CD14-positive monocyte (primary cell): ENCODE results near the gene PARS2. TPM values are rescaled to one million over a fixed set of nuclear protein-coding genes. Genes with fewer than 3 reads are reported as not detected.
A peak's percentile ranks its signal among the peaks of the same experiment; 100 is the strongest.

Experiments
- DNase-seq, 3 donors: peaks; one replicate each; pipeline ENCODE4 v3.0.0-alpha.2; 2011 to 2022
- H2AFZ ChIP-seq: 2 replicates; pipeline ENCODE4 v1.6.0; 2012; ENCODE audit warnings: mild to moderate bottlenecking, low read depth, low read length, inconsistent platforms; ENCODE audit not compliant: insufficient read depth, poor library complexity, severe bottlenecking
- H3K27ac ChIP-seq, 2 donors: 1 replicate in 1 of 2; 2 replicates in 1 of 2; pipeline ENCODE4 v1.5.1; 2012 to 2013; ENCODE audit warnings: low read length in 2 of 2, control low read depth in 1 of 2, inconsistent platforms in 1 of 2, low read depth in 1 of 2, mild to moderate bottlenecking in 1 of 2
- H3K27me3 ChIP-seq, 2 donors: one replicate each; pipeline versions ENCODE4 v1.6.0 to v1.6.1; 2011 to 2013; ENCODE audit warnings: low read length in 2 of 2; ENCODE audit not compliant: control insufficient read depth in 2 of 2, insufficient read depth in 2 of 2
- H3K36me3 ChIP-seq, 2 donors: replicated peaks in 1 of 2; 1 replicate in 1 of 2; 2 replicates in 1 of 2; pipeline versions ENCODE4 v1.5.1 to v1.6.1; 2012 to 2013; ENCODE audit warnings: low read length in 2 of 2, control low read depth in 1 of 2, inconsistent platforms in 1 of 2, mild to moderate bottlenecking in 1 of 2; ENCODE audit not compliant: insufficient read depth in 2 of 2, control insufficient read depth in 1 of 2
- H3K4me1 ChIP-seq, 2 donors: 1 replicate in 1 of 2; 2 replicates in 1 of 2; pipeline versions ENCODE4 v1.5.1 to v1.6.1; 2012 to 2013; ENCODE audit warnings: low read length in 2 of 2, control low read depth in 1 of 2, inconsistent platforms in 1 of 2, mild to moderate bottlenecking in 1 of 2, moderate library complexity in 1 of 2; ENCODE audit not compliant: insufficient read depth in 2 of 2, control insufficient read depth in 1 of 2
- H3K4me2 ChIP-seq: replicated peaks from 2 replicates; pipeline ENCODE3; 2012; ENCODE audit warnings: low read length, moderate library complexity, mild to moderate bottlenecking; ENCODE audit not compliant: poor library complexity, severe bottlenecking; ENCODE audit errors: extremely low read depth
- H3K4me3 ChIP-seq, 3 experiments: fragments of 200-600 bp in 1 of 3; sonication (generic) in 1 of 3; replicated peaks in 1 of 3; 1 replicate in 2 of 3; 2 replicates in 1 of 3; pipeline ENCODE4 v1.5.1; 2011 to 2013; ENCODE audit warnings: low read length in 3 of 3, mild to moderate bottlenecking in 3 of 3, control low read depth in 2 of 3, low read depth in 2 of 3, inconsistent platforms in 1 of 3, moderate library complexity in 1 of 3
- H3K79me2 ChIP-seq: 2 replicates; pipeline ENCODE4 v1.6.0; 2012; ENCODE audit warnings: mild to moderate bottlenecking, control low read depth, inconsistent platforms, low read length, moderate library complexity; ENCODE audit not compliant: insufficient read depth
- H3K9ac ChIP-seq: 2 replicates; pipeline ENCODE4 v1.6.0; 2017; ENCODE audit warnings: low read length, mild to moderate bottlenecking; ENCODE audit not compliant: insufficient read depth, poor library complexity, severe bottlenecking
- H3K9me3 ChIP-seq, 2 donors: replicated peaks in 1 of 2; 1 replicate in 1 of 2; 2 replicates in 1 of 2; pipeline versions ENCODE4 v1.5.1 to v1.6.1; 2012 to 2013; ENCODE audit warnings: low read length in 2 of 2, control low read depth in 1 of 2; ENCODE audit not compliant: control insufficient read depth in 1 of 2, insufficient read depth in 1 of 2
- H4K20me1 ChIP-seq: 2 replicates; pipeline ENCODE4 v1.6.0; 2012; ENCODE audit warnings: mild to moderate bottlenecking, low read length, control low read depth, moderate library complexity; ENCODE audit not compliant: insufficient read depth
- H3K27ac Mint-ChIP-seq, 7 donors: one replicate each; pipeline ENCODE4 v1.8.0; 2020; ENCODE audit warnings: mild to moderate bottlenecking in 7 of 7, mixed read lengths in 7 of 7, moderate library complexity in 6 of 7, inconsistent platforms in 2 of 7
- H3K27me3 Mint-ChIP-seq, 3 donors: one replicate each; pipeline ENCODE4 v1.8.0; 2021 to 2022; ENCODE audit warnings: low read depth in 3 of 3, mild to moderate bottlenecking in 3 of 3, mixed read lengths in 3 of 3, moderate library complexity in 3 of 3, inconsistent platforms in 1 of 3
- H3K36me3 Mint-ChIP-seq, 2 donors: one replicate each; pipeline ENCODE4 v1.8.0; 2020; ENCODE audit warnings: mixed read lengths in 2 of 2, inconsistent platforms in 1 of 2, mild to moderate bottlenecking in 1 of 2
- H3K4me1 Mint-ChIP-seq: one replicate; pipeline ENCODE4 v1.8.0; 2020; ENCODE audit warnings: mild to moderate bottlenecking, mixed read lengths
- H3K4me3 Mint-ChIP-seq, 2 donors: one replicate each; pipeline ENCODE4 v1.8.0; 2020; ENCODE audit warnings: mild to moderate bottlenecking in 2 of 2, mixed read lengths in 2 of 2, moderate library complexity in 1 of 2
- H3K9me3 Mint-ChIP-seq, 7 donors: one replicate each; pipeline ENCODE4 v1.8.0; 2020 to 2022; ENCODE audit warnings: mixed read lengths in 7 of 7, mild to moderate bottlenecking in 6 of 7, moderate library complexity in 6 of 7, inconsistent platforms in 2 of 7
- CTCF ChIP-seq: fragments of 200-600 bp; IDR thresholded peaks from one replicate; pipeline ENCODE4 v1.8.0; 2022; ENCODE audit warnings: antibody characterized with exemption, mild to moderate bottlenecking
- WGBS: methylation state at CpG from one replicate; pipeline ENCODE4 v1.1.5; 2013; ENCODE audit warnings: missing lambda C conversion rate; ENCODE audit not compliant: insufficient coverage; 5-methylcytosine and 5-hydroxymethylcytosine counted together
- intact Hi-C, 2 donors: fragments of 100-400 bp; cut with micrococcal nuclease; formaldehyde crosslinking; loops; one replicate each; pipeline versions ENCODE4 v1.15.0 to v1.15.1; 2023
- polyA plus RNA-seq, 3 donors: library from polyadenylated mRNA; depleted of rRNA in 1 of 3; unstranded in 2 of 3; stranded (reverse) in 1 of 3; fragments of 300-500 nt in 2 of 3; fragments of >200 nt in 1 of 3; fragmentation: Illumina TruSeq in 2 of 3; gene quantifications; 1 replicate in 2 of 3; 2 replicates in 1 of 3; pipeline ENCODE4 v1.2.3, GENCODE V29; 2012 to 2021

The PARS2 gene
- polyA plus RNA-seq, 3 donors = 0.73 to 1.2 (median 0.92) TPM

- no peak overlapping the region for H3K27ac ChIP-seq
- H3K36me3 ChIP-seq = no peaks in the 10 kb centered on the region
- TF ChIP-seq CTCF = no peak
- H3K4me1 Mint-ChIP-seq = peaks cover 33% of the 10 kb centered on the region
- peaks cover 0 to 5% (median 0%) of the 10 kb centered on the region in 7 donors for H3K9me3 Mint-ChIP-seq
- no peak overlapping the region for H2AFZ ChIP-seq
- no peak overlapping the region for H3K4me3 Mint-ChIP-seq
- DNase-seq = no peak
- H3K79me2 ChIP-seq = no peaks in the 10 kb centered on the region
- intact Hi-C loops = no loop called here
- peaks cover 13 to 50% of the 10 kb centered on the region in 2 donors for H3K4me1 ChIP-seq
- H3K27me3 Mint-ChIP-seq = peaks cover 22 to 37% (median 27%) of the 10 kb centered on the region in 3 donors
- H3K4me3 ChIP-seq = no peak overlapping the region
- H3K4me2 ChIP-seq = no peak overlapping the region
- peaks cover 0 to 2% of the 10 kb centered on the region in 2 donors for H3K36me3 Mint-ChIP-seq
- WGBS = 91% methylated on average over 4 of the region's 4 CpGs
- H3K27me3 ChIP-seq = peaks cover 9 to 26% of the 10 kb centered on the region in 2 donors
- H3K27ac Mint-ChIP-seq = peak overlapping the region in 2 of 7 donors; percentile 35 to 51
- no peaks in the 10 kb centered on the region for H3K9me3 ChIP-seq
- no peak overlapping the region for H3K9ac ChIP-seq
- no peaks in the 10 kb centered on the region for H4K20me1 ChIP-seq
Measured at GRCh38 chr1:54803761-54804470, 39.6 kb upstream of the PARS2 start.

- H3K4me3 Mint-ChIP-seq = peak within 1 kb of the TSS; percentile 69 to 86
- peaks cover 9 to 26% of the 10 kb centered on the region in 2 donors for H3K27me3 ChIP-seq
- peak in 2 of 3 donors; percentile 19 to 20 for DNase-seq
- no peaks in the 10 kb centered on the region for H3K36me3 ChIP-seq
- peaks cover 22 to 38% (median 27%) of the 10 kb centered on the region in 3 donors for H3K27me3 Mint-ChIP-seq
- H3K4me1 ChIP-seq = peaks cover 13 to 37% of the 10 kb centered on the region in 2 donors
- peak within 1 kb of the TSS; percentile 33 for H2AFZ ChIP-seq
- H3K27ac ChIP-seq = no peak within 1 kb of the TSS
- peak; percentile 58 for TF ChIP-seq CTCF
- H3K79me2 ChIP-seq = no peaks in the 10 kb centered on the region
- peaks cover 20% of the 10 kb centered on the region for H3K4me1 Mint-ChIP-seq
- H4K20me1 ChIP-seq = no peaks in the 10 kb centered on the region
- H3K4me3 ChIP-seq = peak within 1 kb of the TSS in 1 of 3 experiments; percentile 58
- no peak within 1 kb of the TSS for H3K9ac ChIP-seq
- peaks cover 0 to 2% of the 10 kb centered on the region in 2 donors for H3K36me3 Mint-ChIP-seq
- peaks cover 0 to 5% (median 0%) of the 10 kb centered on the region in 7 donors for H3K9me3 Mint-ChIP-seq
- H3K9me3 ChIP-seq = no peaks in the 10 kb centered on the region
- intact Hi-C loops = no loop called here
- peak within 1 kb of the TSS in 1 of 7 donors; percentile 57 for H3K27ac Mint-ChIP-seq
- under 1% methylated on average over 58 of the region's 58 CpGs for WGBS
- H3K4me2 ChIP-seq = peak within 1 kb of the TSS; percentile 72
Measured at GRCh38 chr1:54800899-54801759, 36.8 kb upstream of the PARS2 start, which contains the start of gene TTC22. TTC22 (minus strand) TSS chr1:54801323; CDS start chr1:54801163, 160 bp downstream.
